ENCODE results near the gene PSMA5.
"Not testable (repeated sequence)": the region's sequence is repeated elsewhere in the genome, so short reads cannot be mapped to it uniquely, and the experiment has no call there.

The PSMA5 gene

DNA sequence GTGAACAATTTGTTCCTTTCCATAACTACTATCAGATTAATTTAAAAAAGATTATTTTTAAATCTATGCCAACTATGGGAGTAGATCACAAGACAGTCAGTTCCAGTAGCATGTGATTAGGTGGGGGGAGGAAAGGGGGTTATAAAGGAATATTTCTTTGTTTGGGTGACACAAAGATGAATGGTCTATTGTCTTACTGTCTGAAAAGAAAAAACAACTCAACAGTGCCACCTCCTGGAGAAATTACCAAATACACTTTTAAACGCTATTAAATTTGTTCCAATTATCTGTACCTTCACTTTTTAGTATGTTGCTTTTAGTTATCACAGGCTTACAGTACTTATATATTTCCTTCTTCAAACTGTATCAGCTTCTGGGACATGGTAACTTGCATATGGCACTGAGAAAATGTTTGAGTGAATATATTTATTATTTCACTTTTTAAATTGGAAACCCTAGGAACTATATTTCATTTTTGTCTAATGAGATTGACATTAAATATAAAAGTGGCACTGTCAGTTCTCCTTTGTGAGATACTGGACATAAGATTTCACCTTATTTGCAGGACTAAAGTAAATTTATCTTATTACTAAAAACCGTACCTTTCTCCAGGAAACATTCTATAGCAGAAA lies 26.8 kb downstream of the PSMA5 start:
- peaks cover 7% of the 10 kb centered on the region for H3K4me1 Mint-ChIP-seq
- H3K27ac Mint-ChIP-seq: no peak overlapping the region
- peaks cover 38% of the 10 kb centered on the region for H3K36me3 Mint-ChIP-seq
- ATAC-seq: no peak
- no peak overlapping the region for H3K4me3 Mint-ChIP-seq
- no peak for DNase-seq (ENCODE audit: low spot score in 2 of 2)
- H3K9me3 Mint-ChIP-seq: no peaks in the 10 kb centered on the region

DNA sequence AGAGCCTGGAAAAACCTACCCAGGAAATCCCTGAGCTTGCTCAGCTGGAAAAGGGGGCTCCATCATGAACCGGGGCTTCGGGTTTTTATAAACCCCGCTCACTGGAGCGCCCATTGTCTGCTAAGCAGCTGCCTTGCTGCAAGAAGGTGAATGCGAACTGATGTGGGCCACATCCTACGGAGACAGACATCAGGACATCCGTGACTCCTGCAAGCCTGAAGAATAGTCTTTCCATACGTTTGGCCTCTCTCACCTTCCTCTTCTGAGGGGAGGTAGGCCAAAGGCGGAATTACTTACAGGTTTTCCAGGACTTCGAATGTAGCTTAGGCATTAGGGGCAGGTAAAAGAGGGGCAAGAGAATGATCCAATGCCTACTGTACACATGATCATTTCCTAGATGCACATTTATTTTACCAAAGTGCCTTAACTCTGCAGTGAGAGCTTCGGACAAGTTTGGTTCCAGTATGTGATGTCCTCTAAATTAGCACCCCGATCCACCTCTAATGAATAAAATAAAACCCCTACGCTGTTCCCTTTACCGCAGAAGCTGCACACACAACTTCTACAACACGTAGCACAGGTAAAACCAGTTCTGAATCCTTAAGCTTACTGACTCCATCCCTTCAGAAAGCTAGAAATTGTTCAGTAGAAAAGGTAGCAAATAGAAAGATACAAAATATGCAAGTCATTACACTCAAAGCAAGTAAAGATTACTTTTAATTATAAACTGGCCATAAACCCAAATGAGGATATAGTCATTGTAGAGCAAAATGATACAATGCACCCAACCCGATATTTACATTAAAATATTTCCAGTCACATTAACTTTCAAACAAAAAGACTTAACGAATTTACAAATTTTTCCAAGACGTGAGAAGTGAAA lies 27.7 kb downstream of the PSMA5 start:
- Mint-ChIP-seq H3K36me3 (peaks cover 29% of the 10 kb centered on the region), H3K27ac (no peak overlapping the region), H3K9me3 (no peaks in the 10 kb centered on the region), H3K4me1 (peaks cover 6% of the 10 kb centered on the region), H3K4me3 (peak overlapping the region; percentile 72)
- DNase-seq (ENCODE audit: low spot score in 2 of 2) (no peak), ATAC-seq (no peak)

- Mint-ChIP-seq H3K4me1 (peaks cover 6% of the 10 kb centered on the region), H3K27ac (no peak within 1 kb of the TSS), H3K4me3 (peak within 1 kb of the TSS; percentile 72), H3K9me3 (no peaks in the 10 kb centered on the region), H3K36me3 (peaks cover 21% of the 10 kb centered on the region)
- peak; percentile 34 to 81 for DNase-seq (ENCODE audit: low spot score in 2 of 2)
- ATAC-seq: peak; percentile 95
Observed at GRCh38 chr1:109397581-109398342, 28.5 kb downstream of the PSMA5 start, which contains the start of gene SORT1. SORT1 (minus strand) TSS chr1:109397918; CDS start chr1:109397892, 26 bp downstream.

DNA sequence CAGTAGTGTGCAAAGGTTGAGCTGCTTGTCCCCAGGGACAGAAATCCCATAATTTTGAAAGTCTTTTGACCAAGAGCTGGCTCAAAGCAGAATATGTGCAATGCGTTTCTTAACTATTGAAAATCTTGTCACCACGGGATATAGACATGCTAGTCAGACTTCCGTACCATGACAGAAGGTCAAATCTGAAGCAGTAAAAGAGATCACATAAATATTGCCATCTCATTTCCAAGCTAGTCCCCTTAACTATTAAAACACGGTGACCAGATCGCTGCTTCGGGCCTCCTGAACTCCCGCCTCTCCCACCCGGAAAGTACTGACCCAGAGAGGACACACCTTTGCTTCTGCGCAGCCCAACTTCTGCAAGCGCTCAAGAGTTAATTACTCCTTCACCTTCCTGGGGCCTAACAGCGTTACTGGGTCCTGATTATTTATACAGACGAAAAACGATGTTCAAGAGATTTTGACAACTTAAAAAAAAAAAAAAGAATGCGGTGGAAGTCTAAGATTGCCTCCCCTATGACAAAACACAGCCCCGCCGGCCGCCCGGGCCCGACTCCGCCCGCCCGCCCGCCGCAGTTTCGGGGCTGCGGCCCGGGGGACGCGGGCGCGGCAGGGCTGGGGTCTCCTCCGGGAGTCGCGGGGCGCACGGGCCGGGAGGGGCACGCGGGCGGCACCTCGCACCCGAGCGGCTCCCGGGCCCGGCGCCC lies 29.2 kb downstream of the PSMA5 start:
- no peak for DNase-seq (ENCODE audit: low spot score in 2 of 2)
- peaks cover 6% of the 10 kb centered on the region for H3K4me1 Mint-ChIP-seq
- H3K27ac Mint-ChIP-seq: no peak overlapping the region
- ATAC-seq: no peak
- peak overlapping the region; percentile 72 for H3K4me3 Mint-ChIP-seq
- H3K36me3 Mint-ChIP-seq: peaks cover 13% of the 10 kb centered on the region
- no peaks in the 10 kb centered on the region for H3K9me3 Mint-ChIP-seq

- Mint-ChIP-seq H3K27ac (no peak overlapping the region), H3K4me3 (peak overlapping the region; percentile 72), H3K36me3 (peaks cover 8% of the 10 kb centered on the region), H3K9me3 (no peaks in the 10 kb centered on the region), H3K4me1 (peaks cover 6% of the 10 kb centered on the region)
- no peak for ATAC-seq
- DNase-seq (ENCODE audit: low spot score in 2 of 2): no peak
Observed at GRCh38 chr1:109396513-109396839, 29.8 kb downstream of the PSMA5 start.

GRCh38 chr1:109395602-109396512 lies 30.4 kb downstream of the PSMA5 start:
- Mint-ChIP-seq H3K9me3 (no peaks in the 10 kb centered on the region), H3K27ac (no peak overlapping the region), H3K4me3 (peak overlapping the region; percentile 72), H3K36me3 (peaks cover 2% of the 10 kb centered on the region), H3K4me1 (peaks cover 6% of the 10 kb centered on the region)
- ATAC-seq (no peak), DNase-seq (ENCODE audit: low spot score in 2 of 2) (no peak)

DNA sequence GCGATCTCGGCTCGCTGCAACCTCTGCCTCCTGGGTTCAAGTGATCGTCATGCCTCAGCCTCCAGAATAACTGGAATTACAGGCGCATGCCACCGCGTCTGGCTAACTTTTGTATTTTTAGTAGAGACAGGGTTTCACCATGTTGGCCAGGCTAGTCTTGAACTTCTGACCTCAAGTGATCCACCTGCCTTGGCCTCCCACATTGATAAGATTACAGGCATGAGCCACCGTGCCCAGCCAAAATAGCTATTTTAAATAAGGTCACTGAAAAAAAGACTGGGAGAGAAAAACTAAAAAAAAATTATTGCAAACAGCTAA lies 31.0 kb downstream of the PSMA5 start:
- not testable (repeated sequence) for H3K4me1 Mint-ChIP-seq; H3K27ac Mint-ChIP-seq; H3K4me3 Mint-ChIP-seq; ATAC-seq; DNase-seq (ENCODE audit: low spot score in 2 of 2); H3K36me3 Mint-ChIP-seq; H3K9me3 Mint-ChIP-seq

DNA sequence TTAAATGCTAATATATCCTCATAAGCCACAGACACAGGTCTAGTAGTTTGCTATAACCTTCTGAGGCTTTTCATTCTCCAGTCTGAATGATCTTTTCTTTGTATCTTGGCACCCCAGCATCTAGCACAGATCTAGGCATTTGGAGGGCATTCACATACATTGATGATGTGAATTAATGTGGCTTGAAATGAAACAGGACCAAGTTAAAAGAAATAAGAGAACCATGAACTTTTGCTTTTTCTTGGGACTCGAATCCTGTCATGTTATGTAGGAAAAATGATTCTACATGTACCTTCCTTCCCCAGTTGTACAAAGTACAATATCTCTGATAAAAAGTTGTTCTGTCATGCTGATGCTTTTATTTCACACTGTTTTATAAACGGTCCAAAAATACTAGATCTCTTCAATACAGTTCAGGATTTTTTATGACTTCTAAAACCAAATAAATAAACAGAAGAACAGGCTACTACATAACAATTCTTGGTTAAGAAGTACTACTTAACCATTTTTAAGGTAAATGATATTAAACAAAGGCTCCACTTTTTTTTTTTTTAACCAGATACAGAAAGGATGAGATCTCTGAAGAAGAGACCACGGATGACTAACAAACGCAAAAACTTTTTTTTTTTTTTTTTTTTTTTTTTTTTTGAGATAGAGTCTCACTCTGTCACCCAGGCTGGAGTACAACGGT lies 31.5 kb downstream of the PSMA5 start:
- H3K36me3 Mint-ChIP-seq: no peaks in the 10 kb centered on the region
- no peak for DNase-seq (ENCODE audit: low spot score in 2 of 2)
- no peaks in the 10 kb centered on the region for H3K9me3 Mint-ChIP-seq
- ATAC-seq: no peak
- H3K27ac Mint-ChIP-seq: no peak overlapping the region
- H3K4me1 Mint-ChIP-seq: peaks cover 11% of the 10 kb centered on the region
- no peak overlapping the region for H3K4me3 Mint-ChIP-seq

DNA sequence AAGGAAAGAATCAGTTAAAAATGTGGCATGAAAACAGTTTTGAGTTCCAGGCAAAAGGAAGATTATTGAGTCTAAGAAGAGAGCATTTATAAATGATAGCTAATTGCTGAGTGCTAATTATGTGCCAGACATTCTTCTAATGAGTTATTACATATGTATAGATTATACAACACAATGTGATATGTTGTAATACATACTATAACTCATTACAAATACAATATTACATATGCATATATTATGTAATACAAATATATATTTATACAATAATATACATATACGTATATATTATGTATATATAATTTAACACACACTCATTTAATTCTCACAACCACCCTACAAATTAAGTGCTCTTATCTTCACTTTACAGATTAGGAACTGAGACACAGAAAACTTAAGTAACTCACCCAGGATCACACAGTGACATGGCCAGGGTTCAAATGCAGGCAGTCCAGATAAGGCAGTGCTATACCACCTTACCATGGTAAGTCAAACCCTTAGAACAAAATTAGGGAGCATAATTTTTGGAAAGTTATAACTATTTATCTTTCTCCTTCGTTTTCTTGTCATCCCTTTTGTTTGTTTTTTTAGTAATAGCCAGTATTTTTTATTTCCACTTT lies 32.5 kb downstream of the PSMA5 start:
- Mint-ChIP-seq H3K27ac (no peak overlapping the region), H3K9me3 (no peaks in the 10 kb centered on the region), H3K4me3 (no peak overlapping the region), H3K36me3 (no peaks in the 10 kb centered on the region), H3K4me1 (peaks cover 12% of the 10 kb centered on the region)
- ATAC-seq: no peak
- no peak for DNase-seq (ENCODE audit: low spot score in 2 of 2)

DNA sequence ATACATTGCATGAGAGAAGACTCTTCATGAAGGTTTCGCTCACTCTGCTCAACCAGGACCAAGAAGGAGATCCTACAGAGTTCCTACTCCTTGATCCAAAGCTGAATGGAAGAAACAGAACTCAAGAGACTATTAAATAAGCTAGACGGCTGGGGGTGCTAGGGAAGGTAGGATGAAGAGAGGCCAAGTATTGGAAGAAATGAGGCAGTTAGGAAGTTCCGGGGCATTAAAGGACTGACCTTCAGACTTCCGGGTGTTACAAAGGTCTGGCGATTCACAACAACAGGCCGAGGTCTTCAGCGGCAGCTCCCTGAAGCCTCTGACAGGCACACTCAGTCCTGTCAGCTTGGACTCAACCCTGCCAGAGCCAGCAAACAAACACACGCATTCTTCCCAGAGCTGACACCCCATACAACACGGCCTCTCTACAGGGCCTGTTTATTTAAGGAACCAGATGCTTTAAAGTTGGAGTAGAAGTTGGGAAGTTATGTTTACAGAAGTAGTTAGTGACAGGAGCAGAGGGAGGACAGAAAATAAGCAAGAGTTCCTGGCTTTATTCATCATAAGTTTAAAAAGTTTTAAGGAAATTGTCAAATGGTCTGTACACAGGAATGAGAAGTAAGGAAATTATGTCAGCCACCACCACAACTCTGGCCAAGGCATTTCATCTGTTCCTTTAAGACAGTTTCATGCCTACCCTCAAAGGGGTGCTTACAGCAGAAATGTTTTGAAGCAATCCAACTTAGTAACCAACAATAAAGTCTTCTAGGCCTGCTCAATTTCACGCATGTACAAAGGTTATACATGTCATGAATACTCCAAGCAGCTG lies 33.2 kb downstream of the PSMA5 start:
- ATAC-seq (no peak), DNase-seq (ENCODE audit: low spot score in 2 of 2) (no peak)
- H3K27ac Mint-ChIP-seq: no peak overlapping the region
- H3K36me3 Mint-ChIP-seq: no peaks in the 10 kb centered on the region
- H3K9me3 Mint-ChIP-seq: no peaks in the 10 kb centered on the region
- peaks cover 8% of the 10 kb centered on the region for H3K4me1 Mint-ChIP-seq
- no peak overlapping the region for H3K4me3 Mint-ChIP-seq

GRCh38 chr1:109392037-109392787 lies 34.0 kb downstream of the PSMA5 start:
- H3K9me3 Mint-ChIP-seq: no peaks in the 10 kb centered on the region
- H3K27ac Mint-ChIP-seq: no peak overlapping the region
- no peak overlapping the region for H3K4me3 Mint-ChIP-seq
- ATAC-seq (no peak), DNase-seq (ENCODE audit: low spot score in 2 of 2) (no peak)
- peaks cover 6% of the 10 kb centered on the region for H3K4me1 Mint-ChIP-seq
- no peaks in the 10 kb centered on the region for H3K36me3 Mint-ChIP-seq

DNA sequence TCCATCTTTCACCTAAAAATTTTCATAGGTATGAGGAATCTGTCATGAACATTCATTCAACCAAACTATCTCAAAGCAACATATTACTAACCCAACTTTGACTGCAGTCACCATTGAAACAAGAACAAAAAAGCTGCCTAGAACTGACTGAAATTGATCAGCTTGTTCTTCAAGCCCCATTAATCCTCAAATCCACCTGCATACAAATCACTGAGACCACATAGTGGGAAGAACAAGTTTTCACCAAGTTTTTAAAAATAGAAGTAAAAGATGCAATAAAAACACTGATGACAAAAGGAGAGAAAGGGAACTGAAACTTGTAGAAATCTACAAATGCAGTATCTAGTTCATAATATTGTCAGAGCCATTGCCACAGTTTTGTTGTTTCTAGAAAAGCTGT lies 34.6 kb downstream of the PSMA5 start:
- Mint-ChIP-seq H3K9me3 (no peaks in the 10 kb centered on the region), H3K4me1 (peaks cover 6% of the 10 kb centered on the region), H3K4me3 (no peak overlapping the region), H3K36me3 (no peaks in the 10 kb centered on the region), H3K27ac (no peak overlapping the region)
- peak; percentile 63 for ATAC-seq
- DNase-seq (ENCODE audit: low spot score in 2 of 2): no peak

Measured in stimulated activated effector memory CD8-positive, alpha-beta T cell treated with anti-CD3 and anti-CD28 coated beads, Interleukin-12 subunit alpha, Interleukin-12 subunit beta, amount 100 ng/mL, for 72 hours (primary cell).